ENCODE data around the gene ATP11C. TPM values are rescaled to one million over a fixed set of nuclear protein-coding genes. Genes with fewer than 3 reads are reported as not detected.
A peak's percentile ranks its signal among the peaks of the same experiment; 100 is the strongest.

ATP11C gene
- total RNA-seq, 4 donors from 2014 or later = 5.9 to 24.4 (median 14.9) TPM

GRCh38 chrX:139759637-139760036 is 173.2 kb downstream of the ATP11C start:
- WGBS, 2 donors = 70 to 77% methylated on average over 4 of the region's 4 CpGs
- no peaks in the 10 kb centered on the region for H3K27me3 ChIP-seq
- H3K9me3 ChIP-seq = peaks cover 0 to 3% (median 2%) of the 10 kb centered on the region in 3 donors
- no peak overlapping the region for H3K27ac ChIP-seq
- intact Hi-C loops (cut with DNase I) = no loop called here
- no peak overlapping the region for H3K4me3 ChIP-seq
- TF ChIP-seq POLR2A (IDR thresholded peaks at IDR 0.05) = no peak
- peak in 2 of 6 experiments; percentile 16 to 39 for TF ChIP-seq CTCF (IDR thresholded peaks at IDR 0.05)
- H3K36me3 ChIP-seq = peaks cover 0 to 11% (median 0%) of the 10 kb centered on the region in 3 donors
- no peaks in the 10 kb centered on the region for H3K4me1 ChIP-seq
- no peak for DNase-seq

- TF ChIP-seq CTCF (IDR thresholded peaks at IDR 0.05) (no peak), POLR2A (IDR thresholded peaks at IDR 0.05) (no peak)
- Histone ChIP-seq H3K4me3 (no peak overlapping the region), H3K4me1 (no peaks in the 10 kb centered on the region), H3K27me3 (no peaks in the 10 kb centered on the region), H3K36me3 (peaks cover 0 to 11% (median 0%) of the 10 kb centered on the region in 3 donors), H3K27ac (no peak overlapping the region), H3K9me3 (peaks cover 0 to 12% (median 11%) of the 10 kb centered on the region in 3 donors)
- DNase-seq = no peak
- WGBS, 2 donors = 29 to 36% methylated on average over 1 of the region's 1 CpG
- intact Hi-C loops (cut with DNase I) = no loop called here
Observed at GRCh38 chrX:139758809-139759208, 174.0 kb downstream of the ATP11C start.

- no peak overlapping the region for H3K4me3 ChIP-seq
- 60 to 93% methylated on average over 1 to 4 of the region's 4 CpGs for WGBS, 2 donors
- TF ChIP-seq POLR2A (IDR thresholded peaks at IDR 0.05) (no peak), CTCF (IDR thresholded peaks at IDR 0.05) (no peak)
- peaks cover 0 to 13% (median 12%) of the 10 kb centered on the region in 3 donors for H3K9me3 ChIP-seq
- no peak overlapping the region for H3K27ac ChIP-seq
- no peak for DNase-seq
- intact Hi-C loops (cut with DNase I) = no loop called here
- H3K27me3 ChIP-seq = no peaks in the 10 kb centered on the region
- H3K36me3 ChIP-seq = peaks cover 0 to 11% (median 0%) of the 10 kb centered on the region in 3 donors
- no peaks in the 10 kb centered on the region for H3K4me1 ChIP-seq
Observed at GRCh38 chrX:139758250-139758649, 174.6 kb downstream of the ATP11C start.

GRCh38 chrX:139751053-139751452 is 181.8 kb downstream of the ATP11C start:
- peaks cover 0 to 13% (median 12%) of the 10 kb centered on the region in 3 donors for H3K9me3 ChIP-seq
- no peak overlapping the region for H3K4me3 ChIP-seq
- 59 to 97% methylated on average over 3 of the region's 3 CpGs for WGBS, 2 donors
- no peak overlapping the region for H3K27ac ChIP-seq
- no peaks in the 10 kb centered on the region for H3K4me1 ChIP-seq
- intact Hi-C loops (cut with DNase I) = no loop called here
- no peak for DNase-seq
- no peaks in the 10 kb centered on the region for H3K27me3 ChIP-seq
- TF ChIP-seq POLR2A (IDR thresholded peaks at IDR 0.05) (no peak), CTCF (IDR thresholded peaks at IDR 0.05) (no peak)
- H3K36me3 ChIP-seq = peaks cover 0 to 14% (median 0%) of the 10 kb centered on the region in 3 donors

- Histone ChIP-seq H3K27ac (no peak overlapping the region), H3K9me3 (peaks cover 0 to 13% (median 12%) of the 10 kb centered on the region in 3 donors), H3K4me1 (no peaks in the 10 kb centered on the region), H3K4me3 (no peak overlapping the region), H3K27me3 (no peaks in the 10 kb centered on the region), H3K36me3 (peaks cover 0 to 7% (median 0%) of the 10 kb centered on the region in 3 donors)
- intact Hi-C loops (cut with DNase I) = no loop called here
- no peak for DNase-seq
- no peak for TF ChIP-seq CTCF (IDR thresholded peaks at IDR 0.05)
- TF ChIP-seq POLR2A (IDR thresholded peaks at IDR 0.05) = no peak
Observed at GRCh38 chrX:139750390-139750789, 182.5 kb downstream of the ATP11C start.
